GM21381 (cell line): Measurements from ENCODE around the gene IGFBP7.
"Not testable (repeated sequence)": the region's sequence is repeated elsewhere in the genome, so short reads cannot be mapped to it uniquely, and the experiment has no call there.

ENCODE experiments used
- ATAC-seq: cut with Tn5 transposase; IDR thresholded peaks from one replicate; pipeline ENCODE4 v1.9.1; 2021; ENCODE audit warnings: mild to moderate bottlenecking, moderate library complexity; ENCODE audit not compliant: unreplicated experiment

Gene IGFBP7

GRCh38 chr4:57075367-57075766 is 34.8 kb downstream of the IGFBP7 start:
- ATAC-seq, result no peak

DNA sequence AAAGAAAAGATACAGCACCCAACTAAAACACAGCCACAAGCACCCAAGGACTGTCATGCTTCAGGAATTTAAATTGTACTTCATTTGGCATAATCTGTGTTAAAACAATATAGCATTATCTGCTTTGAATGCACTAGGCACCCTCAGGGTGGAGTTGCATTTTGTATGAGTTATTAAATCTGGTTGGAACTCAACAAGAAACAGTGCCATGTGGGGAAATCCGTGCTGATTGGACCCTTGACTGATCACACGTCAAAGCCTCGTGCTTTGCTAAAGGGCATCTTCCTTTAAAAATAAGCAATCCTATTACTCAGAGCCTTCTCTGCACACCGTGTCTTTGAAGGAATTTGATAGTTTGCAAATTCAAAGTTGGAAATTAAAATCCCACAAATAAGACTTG is 35.4 kb downstream of the IGFBP7 start:
- no peak for ATAC-seq

DNA sequence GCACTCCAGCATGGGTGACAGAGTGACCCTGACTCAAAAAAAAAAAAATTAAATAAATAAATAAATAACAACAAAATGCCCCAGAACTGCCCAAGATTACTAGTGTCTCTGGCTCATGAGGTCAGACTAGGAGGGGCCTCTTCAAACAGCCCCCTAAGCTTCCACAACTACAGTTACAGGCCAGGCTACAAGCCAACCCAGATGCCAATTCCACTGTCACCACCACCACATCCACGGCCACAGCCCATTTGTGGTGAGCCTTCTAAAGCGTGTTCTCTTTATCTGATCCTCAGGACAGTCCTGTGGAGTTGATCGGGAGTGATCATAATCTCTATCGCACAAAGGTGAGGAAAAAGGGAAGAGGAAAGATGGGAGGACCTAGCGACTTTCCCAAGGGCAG is 36.6 kb downstream of the IGFBP7 start:
- ATAC-seq, result no peak

- no peak for ATAC-seq
Measured at GRCh38 chr4:57071326-57071725, 38.9 kb downstream of the IGFBP7 start.

- ATAC-seq, result no peak
Measured at GRCh38 chr4:57070461-57070860, 39.7 kb downstream of the IGFBP7 start.

GRCh38 chr4:57068237-57068981 is 41.8 kb downstream of the IGFBP7 start:
- ATAC-seq, result no peak

DNA sequence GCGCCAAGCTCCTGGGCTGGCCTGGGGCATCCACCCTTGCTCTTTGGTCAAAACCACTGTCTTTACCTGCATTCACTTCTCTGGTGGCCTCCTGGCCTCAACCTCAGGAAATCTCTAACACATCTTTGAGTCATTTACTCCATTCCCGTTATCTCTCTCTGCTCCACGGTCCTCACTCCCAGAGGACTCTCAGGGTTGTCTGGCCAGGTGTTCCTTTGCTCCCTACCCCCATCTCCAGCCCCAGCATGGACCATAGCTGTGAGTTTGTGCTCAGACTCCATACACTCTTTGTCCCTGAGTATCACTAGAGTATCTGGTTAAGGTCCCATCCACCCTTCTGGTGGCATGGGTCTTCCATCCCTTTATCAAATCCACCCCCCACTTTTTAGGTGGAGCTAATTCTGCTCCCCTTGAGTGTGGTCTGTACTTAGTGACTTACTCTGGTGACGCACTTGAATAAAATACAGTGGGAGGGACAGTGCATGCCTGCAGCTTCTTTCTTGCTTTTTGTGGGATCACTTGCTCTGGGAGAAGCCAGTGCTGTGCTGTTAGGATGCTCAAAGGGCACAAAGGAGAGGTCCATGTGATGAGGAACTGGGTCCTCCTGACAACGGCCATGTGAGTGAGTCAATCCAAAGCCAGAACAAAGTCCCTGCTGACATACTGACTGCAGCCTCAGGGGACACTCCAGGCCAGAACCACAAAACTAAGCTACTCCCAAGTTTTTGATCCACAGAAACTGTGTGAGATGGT is 44.3 kb downstream of the IGFBP7 start:
- no peak for ATAC-seq

GRCh38 chr4:57064811-57065711 is 45.1 kb downstream of the IGFBP7 start:
- ATAC-seq, result no peak

GRCh38 chr4:57064120-57064519 is 46.1 kb downstream of the IGFBP7 start:
- no peak for ATAC-seq

DNA sequence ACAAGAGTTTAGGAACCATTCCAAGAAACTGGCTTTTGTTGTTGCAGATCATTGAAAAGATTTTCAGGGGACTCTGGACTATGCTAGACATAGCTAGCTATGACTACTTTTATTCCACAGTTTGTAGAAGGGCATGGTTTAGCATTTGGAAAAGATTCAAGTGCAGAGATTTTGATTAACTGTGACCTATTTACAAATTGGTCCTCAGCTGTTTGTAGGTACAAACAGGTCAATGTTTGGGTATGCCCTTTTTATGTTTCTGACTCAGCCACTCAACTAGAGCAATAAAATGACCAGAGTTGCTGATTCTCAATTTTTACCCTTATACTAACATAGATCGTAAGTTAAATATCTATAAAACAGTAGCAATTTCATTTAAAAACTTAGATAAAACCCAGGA is 46.7 kb downstream of the IGFBP7 start:
- ATAC-seq, result no peak

GRCh38 chr4:57061395-57061794 is 48.8 kb downstream of the IGFBP7 start:
- no peak for ATAC-seq

DNA sequence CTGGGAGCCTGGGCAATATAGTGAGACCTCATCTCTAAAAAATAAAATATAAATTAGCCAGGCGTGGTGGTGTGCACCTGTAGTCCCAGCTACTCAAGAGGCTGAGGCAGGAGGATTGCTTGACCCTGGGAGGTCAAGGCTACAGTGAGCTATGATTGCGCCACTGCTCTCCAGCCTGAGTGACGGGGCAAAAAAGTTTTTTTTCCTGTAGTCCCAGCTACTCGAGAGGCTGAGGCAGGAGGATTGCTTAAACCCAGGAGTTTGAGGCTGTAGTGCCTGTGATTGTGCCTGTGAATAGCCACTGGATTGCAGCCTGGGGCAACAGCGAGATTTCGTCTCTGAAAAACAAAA is 49.5 kb downstream of the IGFBP7 start:
- ATAC-seq, result not testable (repeated sequence)

DNA sequence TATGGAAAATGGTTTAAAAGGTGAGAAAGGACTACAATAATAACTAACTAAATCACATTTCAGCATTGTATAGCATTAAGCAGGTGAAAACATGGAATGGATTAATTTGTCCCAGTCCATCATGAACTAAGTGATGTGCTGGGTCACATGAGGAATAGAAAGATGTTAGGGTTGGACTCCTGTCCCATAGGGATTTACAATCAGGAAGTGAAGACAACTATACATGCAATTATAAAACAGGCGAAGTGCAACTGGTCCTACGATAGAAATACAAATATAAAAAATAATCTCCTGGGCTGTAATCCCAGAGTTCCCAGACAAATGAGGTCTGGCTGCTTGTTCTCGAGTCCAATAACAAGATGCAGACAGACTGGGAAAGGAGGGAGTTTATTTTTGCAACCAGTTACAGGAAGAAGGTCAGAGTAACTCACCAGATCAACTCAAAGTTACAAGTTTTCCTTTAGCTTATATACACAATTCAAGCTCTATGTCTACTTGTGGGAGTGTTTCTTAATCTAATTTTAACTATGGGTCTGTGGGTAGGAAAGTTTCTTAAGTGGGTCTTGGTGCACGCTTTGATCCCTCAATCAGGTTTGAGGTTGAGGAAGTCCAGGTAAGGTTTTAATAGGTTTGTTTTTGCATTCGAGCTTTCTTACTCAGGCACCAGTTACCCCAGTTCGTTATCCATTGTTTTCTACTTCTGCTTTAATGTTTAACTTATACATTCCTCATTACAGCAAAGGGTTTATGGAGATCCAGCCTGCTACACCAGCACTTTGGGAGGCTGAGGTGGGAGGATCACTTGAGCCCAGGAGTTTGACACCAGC is 50.1 kb downstream of the IGFBP7 start:
- ATAC-seq, result no peak

DNA sequence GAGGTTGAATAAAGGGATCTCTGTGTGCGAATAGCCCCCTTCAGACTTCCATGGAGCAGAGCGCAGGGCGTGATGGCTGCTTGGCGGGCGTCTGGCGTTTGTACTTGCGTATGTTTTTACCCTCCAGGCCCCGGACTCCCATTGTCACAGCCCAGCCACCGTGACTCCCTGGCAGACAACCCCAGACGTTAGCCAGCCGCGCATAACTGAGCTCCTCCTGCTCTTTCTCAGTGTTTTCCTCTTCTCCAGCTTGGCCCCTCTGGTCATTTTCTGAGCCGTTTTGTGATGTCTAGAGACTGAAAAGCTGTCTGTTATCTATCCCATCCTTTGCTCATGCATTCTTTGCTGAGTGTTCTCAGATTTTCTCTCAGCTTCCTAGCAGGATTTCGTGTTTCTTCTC is 54.3 kb downstream of the IGFBP7 start:
- ATAC-seq, result no peak

- no peak for ATAC-seq
Measured at GRCh38 chr4:57053508-57053907, 56.7 kb downstream of the IGFBP7 start.

- ATAC-seq, result no peak
Measured at GRCh38 chr4:57051524-57051923, 58.7 kb downstream of the IGFBP7 start.

GRCh38 chr4:57051095-57051494 is 59.1 kb downstream of the IGFBP7 start:
- ATAC-seq, result no peak

GRCh38 chr4:57048590-57049304 is 61.4 kb downstream of the IGFBP7 start:
- no peak for ATAC-seq

DNA sequence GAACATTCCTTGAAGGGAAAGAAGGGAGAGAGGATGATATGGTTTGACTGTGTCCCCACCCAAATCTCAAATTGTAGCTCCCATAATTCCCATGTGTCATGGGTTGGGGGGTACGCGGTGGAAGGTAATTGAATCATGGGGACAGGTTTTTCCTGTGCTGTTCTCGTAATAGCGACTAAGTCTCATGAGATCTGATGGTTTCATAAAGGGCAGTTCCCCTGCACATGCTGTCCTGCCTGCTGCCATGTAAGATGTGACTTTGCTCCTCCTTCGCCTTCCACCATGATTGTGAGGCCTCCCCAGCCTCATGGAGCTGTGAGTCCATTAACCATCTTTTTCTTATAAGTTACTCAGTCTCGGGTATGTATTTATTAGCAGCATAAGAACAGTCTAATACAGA is 63.1 kb downstream of the IGFBP7 start:
- not testable (repeated sequence) for ATAC-seq

- no peak for ATAC-seq
Measured at GRCh38 chr4:57044996-57045395, 65.2 kb downstream of the IGFBP7 start.
